Measurements from ENCODE around the gene RIMKLA. TPM values are rescaled to one million over a fixed set of nuclear protein-coding genes. Genes with fewer than 3 reads are reported as not detected.

Gene RIMKLA
- total RNA-seq, 1 donor from 2014 or later = 0.20 TPM

GRCh38 chr1:42372796-42373195 lies 7.8 kb upstream of the RIMKLA start:
- Mint-ChIP-seq H3K4me3 (ENCODE audit: unreplicated experiment) (no peak overlapping the region), H3K27me3 (ENCODE audit: low read depth, unreplicated experiment) (peaks cover 21% of the 10 kb centered on the region), H3K4me1 (ENCODE audit: low read depth, unreplicated experiment) (peaks cover 8% of the 10 kb centered on the region), H3K27ac (ENCODE audit: unreplicated experiment) (no peak overlapping the region), H3K36me3 (ENCODE audit: low read depth, unreplicated experiment) (peaks cover 3% of the 10 kb centered on the region), H3K9me3 (ENCODE audit: unreplicated experiment) (no peaks in the 10 kb centered on the region)
- H3K79me2 ChIP-seq (ENCODE audit: insufficient read depth, low read length) = no peaks in the 10 kb centered on the region
- no peak overlapping the region for H2AFZ ChIP-seq (ENCODE audit: low read depth, low read length)
- no peaks in the 10 kb centered on the region for H3K9me3 ChIP-seq (ENCODE audit: insufficient read depth, low read depth, low read length)
- no peak for TF ChIP-seq CTCF (IDR thresholded peaks at IDR 0.05; ENCODE audit: insufficient read depth, low read depth, low read length)
- no peak for TF ChIP-seq EZH2 (IDR thresholded peaks at IDR 0.05; ENCODE audit: insufficient read depth, low read length)
- no peaks in the 10 kb centered on the region for H3K36me3 ChIP-seq (ENCODE audit: insufficient read depth, low read length)
- no peaks in the 10 kb centered on the region for H4K20me1 ChIP-seq (ENCODE audit: insufficient read depth, low read length)
- DNase-seq (ENCODE audit: low read depth) (no peak), FAIRE-seq (no peak)
- H3K4me1 ChIP-seq (ENCODE audit: insufficient read depth, low read length) = no peaks in the 10 kb centered on the region
- no peak overlapping the region for H3K4me2 ChIP-seq (ENCODE audit: low read length)
- no peak overlapping the region for H3K9ac ChIP-seq (ENCODE audit: low read length)
- H3K27me3 ChIP-seq (ENCODE audit: insufficient read depth, low read length) = peaks cover 22% of the 10 kb centered on the region
- no peak overlapping the region for H3K27ac ChIP-seq (ENCODE audit: low read depth, low read length)
- H3K4me3 ChIP-seq (ENCODE audit: insufficient read depth, low read depth, low read length) = no peak overlapping the region

GRCh38 chr1:42379794-42380585 lies 602 bp upstream of the RIMKLA start:
- no peaks in the 10 kb centered on the region for H3K4me1 Mint-ChIP-seq (ENCODE audit: low read depth, unreplicated experiment)
- H3K4me1 ChIP-seq (ENCODE audit: insufficient read depth, low read length) = peaks cover 4% of the 10 kb centered on the region
- no peaks in the 10 kb centered on the region for H3K9me3 Mint-ChIP-seq (ENCODE audit: unreplicated experiment)
- H3K27ac ChIP-seq (ENCODE audit: low read depth, low read length) = no peak overlapping the region
- no peak overlapping the region for H3K9ac ChIP-seq (ENCODE audit: low read length)
- no peak for FAIRE-seq
- H4K20me1 ChIP-seq (ENCODE audit: insufficient read depth, low read length) = no peaks in the 10 kb centered on the region
- no peak overlapping the region for H3K4me3 ChIP-seq (ENCODE audit: insufficient read depth, low read depth, low read length)
- H3K27me3 ChIP-seq (ENCODE audit: insufficient read depth, low read length) = peaks cover 28% of the 10 kb centered on the region
- H3K27ac Mint-ChIP-seq (ENCODE audit: unreplicated experiment) = no peak overlapping the region
- peaks cover 48% of the 10 kb centered on the region for H3K27me3 Mint-ChIP-seq (ENCODE audit: low read depth, unreplicated experiment)
- H3K79me2 ChIP-seq (ENCODE audit: insufficient read depth, low read length) = no peaks in the 10 kb centered on the region
- H3K4me2 ChIP-seq (ENCODE audit: low read length) = peak overlapping the region; percentile 87
- H3K36me3 ChIP-seq (ENCODE audit: insufficient read depth, low read length) = no peaks in the 10 kb centered on the region
- DNase-seq (ENCODE audit: low read depth) = peak; percentile 18
- H3K4me3 Mint-ChIP-seq (ENCODE audit: unreplicated experiment) = peak overlapping the region; percentile 87
- peak overlapping the region; percentile 52 for H2AFZ ChIP-seq (ENCODE audit: low read depth, low read length)
- no peaks in the 10 kb centered on the region for H3K9me3 ChIP-seq (ENCODE audit: insufficient read depth, low read depth, low read length)
- peaks cover 3% of the 10 kb centered on the region for H3K36me3 Mint-ChIP-seq (ENCODE audit: low read depth, unreplicated experiment)
- TF ChIP-seq CTCF (IDR thresholded peaks at IDR 0.05; ENCODE audit: insufficient read depth, low read depth, low read length) (no peak), EZH2 (IDR thresholded peaks at IDR 0.05; ENCODE audit: insufficient read depth, low read length) (no peak)

- no peaks in the 10 kb centered on the region for H3K36me3 ChIP-seq (ENCODE audit: insufficient read depth, low read length)
- H3K27ac Mint-ChIP-seq (ENCODE audit: unreplicated experiment) = no peak overlapping the region
- no peaks in the 10 kb centered on the region for H3K4me1 Mint-ChIP-seq (ENCODE audit: low read depth, unreplicated experiment)
- H3K4me3 Mint-ChIP-seq (ENCODE audit: unreplicated experiment) = peak overlapping the region; percentile 66
- H3K27me3 Mint-ChIP-seq (ENCODE audit: low read depth, unreplicated experiment) = peaks cover 44% of the 10 kb centered on the region
- H3K27ac ChIP-seq (ENCODE audit: low read depth, low read length) = no peak overlapping the region
- H3K9ac ChIP-seq (ENCODE audit: low read length) = no peak overlapping the region
- H3K9me3 Mint-ChIP-seq (ENCODE audit: unreplicated experiment) = no peaks in the 10 kb centered on the region
- no peaks in the 10 kb centered on the region for H3K9me3 ChIP-seq (ENCODE audit: insufficient read depth, low read depth, low read length)
- H3K79me2 ChIP-seq (ENCODE audit: insufficient read depth, low read length) = no peaks in the 10 kb centered on the region
- H3K36me3 Mint-ChIP-seq (ENCODE audit: low read depth, unreplicated experiment) = peaks cover 3% of the 10 kb centered on the region
- peaks cover 4% of the 10 kb centered on the region for H3K4me1 ChIP-seq (ENCODE audit: insufficient read depth, low read length)
- peaks cover 28% of the 10 kb centered on the region for H3K27me3 ChIP-seq (ENCODE audit: insufficient read depth, low read length)
- peak overlapping the region; percentile 37 for H3K4me3 ChIP-seq (ENCODE audit: insufficient read depth, low read depth, low read length)
- no peaks in the 10 kb centered on the region for H4K20me1 ChIP-seq (ENCODE audit: insufficient read depth, low read length)
- H3K4me2 ChIP-seq (ENCODE audit: low read length) = peak overlapping the region; percentile 87
- DNase-seq (ENCODE audit: low read depth) = no peak
- H2AFZ ChIP-seq (ENCODE audit: low read depth, low read length) = no peak overlapping the region
- TF ChIP-seq EZH2 (IDR thresholded peaks at IDR 0.05; ENCODE audit: insufficient read depth, low read length) (peak; percentile 86), CTCF (IDR thresholded peaks at IDR 0.05; ENCODE audit: insufficient read depth, low read depth, low read length) (no peak)
- FAIRE-seq = no peak
These were observed 685 bp downstream of the RIMKLA start for GRCh38 chr1:42381280-42381673.
